HG02678 (cell line): Measurements from ENCODE around the gene WNT11.
"Not testable (repeated sequence)": the region's sequence is repeated elsewhere in the genome, so short reads cannot be mapped to it uniquely, and the experiment has no call there.

ENCODE experiments used
- ATAC-seq: cut with Tn5 transposase; IDR thresholded peaks from one replicate; pipeline ENCODE4 v1.9.1; 2021; ENCODE audit warnings: mild to moderate bottlenecking, moderate library complexity; ENCODE audit not compliant: unreplicated experiment

The WNT11 gene

GRCh38 chr11:76203131-76203925 is 3.0 kb downstream of the WNT11 start:
- ATAC-seq: no peak

GRCh38 chr11:76201672-76202412 is 4.5 kb downstream of the WNT11 start:
- ATAC-seq: no peak

GRCh38 chr11:76201056-76201455 is 5.2 kb downstream of the WNT11 start:
- ATAC-seq: no peak

GRCh38 chr11:76200006-76200940 is 6.0 kb downstream of the WNT11 start:
- no peak for ATAC-seq

- ATAC-seq: not testable (repeated sequence)
These were observed 7.6 kb downstream of the WNT11 start for GRCh38 chr11:76198691-76199090.

GRCh38 chr11:76197941-76198640 is 8.2 kb downstream of the WNT11 start:
- no peak for ATAC-seq

GRCh38 chr11:76197332-76197731 is 9.0 kb downstream of the WNT11 start:
- ATAC-seq: no peak

- no peak for ATAC-seq
These were observed 9.5 kb downstream of the WNT11 start for GRCh38 chr11:76196849-76197248.

- ATAC-seq: no peak
These were observed 11.2 kb downstream of the WNT11 start for GRCh38 chr11:76194872-76195668.

GRCh38 chr11:76193219-76193618 is 13.1 kb downstream of the WNT11 start:
- ATAC-seq: no peak

- no peak for ATAC-seq
These were observed 15.9 kb downstream of the WNT11 start for GRCh38 chr11:76190376-76190775.

- ATAC-seq: no peak
These were observed 16.6 kb downstream of the WNT11 start for GRCh38 chr11:76189682-76190081.

- no peak for ATAC-seq
These were observed 17.4 kb downstream of the WNT11 start for GRCh38 chr11:76188873-76189272.

GRCh38 chr11:76186776-76187279 is 19.5 kb downstream of the WNT11 start:
- no peak for ATAC-seq

GRCh38 chr11:76185931-76186401 is 20.3 kb downstream of the WNT11 start:
- ATAC-seq: no peak

GRCh38 chr11:76185511-76185910 is 20.8 kb downstream of the WNT11 start:
- no peak for ATAC-seq

- ATAC-seq: no peak
These were observed 21.7 kb downstream of the WNT11 start for GRCh38 chr11:76184551-76184993.

GRCh38 chr11:76181371-76181770 is 24.9 kb downstream of the WNT11 start:
- no peak for ATAC-seq

- no peak for ATAC-seq
These were observed 27.2 kb downstream of the WNT11 start for GRCh38 chr11:76179147-76179546.
